H1 (cell line): Measurements from ENCODE around the gene OSBPL3. TPM values are rescaled to one million over a fixed set of nuclear protein-coding genes. Genes with fewer than 3 reads are reported as not detected.

ENCODE experiments used
- CTCF ChIA-PET: fragments of 300-600 bp; sonication (Branson Sonifier 250); formaldehyde crosslinking; loops from one replicate; lab custom pipeline; 2021; ENCODE audit not compliant: partially characterized antibody; lab: Charles Lee
- POLR2A ChIA-PET: fragments of 300-600 bp; sonication (Branson Sonifier 250); formaldehyde crosslinking; loops from one replicate; lab custom pipeline; 2021; ENCODE audit warnings: inconsistent platforms; ENCODE audit not compliant: partially characterized antibody; lab: Charles Lee
- DNase-seq, 2 experiments: peaks; one replicate each; pipeline versions ENCODE4 v3.0.0 to v3.0.0-alpha.2; 2010 to 2022; ENCODE audit warnings: low spot score in 2 of 2, low read depth in 1 of 2, mixed read lengths in 1 of 2
- FAIRE-seq: peaks from 2 replicates; lab custom pipeline; 2011; peaks lifted over from hg19 to GRCh38; lab: Jason Lieb, UNC
- H2AFZ ChIP-seq: 2 replicates; pipeline ENCODE4 v1.8.1; 2012; ENCODE audit warnings: low read length, inconsistent platforms
- H2AK5ac ChIP-seq: 2 replicates; pipeline ENCODE4 v1.6.1; 2013; ENCODE audit warnings: low read depth, low read length
- H2BK120ac ChIP-seq: replicated peaks from 2 replicates; pipeline ENCODE3; 2013; ENCODE audit warnings: low read depth, low read length, inconsistent platforms
- H2BK12ac ChIP-seq: 2 replicates; pipeline ENCODE4 v1.6.1; 2013; ENCODE audit warnings: low read depth, low read length
- H2BK15ac ChIP-seq: 2 replicates; pipeline ENCODE4 v1.6.1; 2013; ENCODE audit warnings: low read length
- H2BK20ac ChIP-seq: 2 replicates; pipeline ENCODE4 v1.6.1; 2013; ENCODE audit warnings: low read length
- H2BK5ac ChIP-seq: 2 replicates; pipeline ENCODE4 v1.6.1; 2013; ENCODE audit warnings: low read depth, low read length
- H3K14ac ChIP-seq: 2 replicates; pipeline ENCODE4 v1.6.1; 2013; ENCODE audit warnings: inconsistent platforms; ENCODE audit not compliant: insufficient read length
- H3K18ac ChIP-seq: 2 replicates; pipeline ENCODE4 v1.6.1; 2013; ENCODE audit warnings: low read length; ENCODE audit errors: extremely low read depth
- H3K23ac ChIP-seq: 2 replicates; pipeline ENCODE4 v1.6.1; 2013; ENCODE audit warnings: inconsistent platforms; ENCODE audit not compliant: insufficient read length
- H3K23me2 ChIP-seq: 2 replicates; pipeline ENCODE4 v1.6.1; 2013; ENCODE audit warnings: low read depth, low read length
- H3K27ac ChIP-seq: 2 replicates; pipeline ENCODE4 v1.6.1; 2011; ENCODE audit warnings: low read depth, low read length, inconsistent platforms
- H3K27me3 ChIP-seq, 4 experiments: replicated peaks in 1 of 4; 1 replicate in 1 of 4; 2 replicates in 3 of 4; pipeline versions ENCODE4 v1.6.1 to v1.8.1; 2011 to 2013; ENCODE audit warnings: low read length in 3 of 4, mild to moderate bottlenecking in 3 of 4, inconsistent platforms in 2 of 4, mixed read lengths in 2 of 4, moderate library complexity in 1 of 4; ENCODE audit not compliant: control insufficient read depth in 3 of 4, insufficient read depth in 3 of 4; ENCODE audit errors: extremely low read depth in 1 of 4
- H3K36me3 ChIP-seq, 4 experiments: 2 replicates each; pipeline versions ENCODE4 v1.6.1 to v1.8.1; 2011 to 2013; ENCODE audit warnings: mild to moderate bottlenecking in 4 of 4, low read length in 3 of 4, moderate library complexity in 2 of 4, control low read depth in 1 of 4, inconsistent platforms in 1 of 4; ENCODE audit not compliant: insufficient read depth in 4 of 4, control insufficient read depth in 2 of 4
- H3K4ac ChIP-seq: replicated peaks from 2 replicates; pipeline ENCODE3; 2013; ENCODE audit warnings: low read length, low read depth, mixed read lengths, inconsistent platforms; ENCODE audit not compliant: insufficient read length
- H3K4me1 ChIP-seq, 4 experiments: replicated peaks in 1 of 4; 1 replicate in 1 of 4; 2 replicates in 3 of 4; pipeline versions ENCODE4 v1.6.1 to v1.8.1; 2011 to 2013; ENCODE audit warnings: low read length in 3 of 4, inconsistent platforms in 2 of 4, mixed read lengths in 1 of 4; ENCODE audit not compliant: insufficient read depth in 4 of 4, control insufficient read depth in 3 of 4
- H3K4me2 ChIP-seq, 2 experiments: 2 replicates each; pipeline versions ENCODE4 v1.6.1 to v1.8.1; 2011 to 2013; ENCODE audit warnings: low read depth in 2 of 2, low read length in 2 of 2, control low read depth in 1 of 2, inconsistent platforms in 1 of 2, mild to moderate bottlenecking in 1 of 2; ENCODE audit not compliant: insufficient read depth in 1 of 2
- H3K4me3 ChIP-seq, 4 experiments: fragments of 200-600, 300-600 bp in 1 of 4; sonication (generic), shearing (Covaris generic), sonication (Bioruptor Twin) in 1 of 4; 2 replicates each; pipeline versions ENCODE4 v1.5.1 to v1.8.1; 2011 to 2016; ENCODE audit warnings: low read length in 4 of 4, low read depth in 3 of 4, control low read depth in 2 of 4, inconsistent platforms in 2 of 4, mild to moderate bottlenecking in 2 of 4, mixed read lengths in 1 of 4, moderate library complexity in 1 of 4; ENCODE audit not compliant: insufficient read depth in 2 of 4; ENCODE audit errors: extremely low read depth in 1 of 4
- H3K56ac ChIP-seq: replicated peaks from 2 replicates; pipeline ENCODE3; 2013; ENCODE audit warnings: low read depth, mild to moderate bottlenecking, mixed read lengths, low read length, inconsistent platforms; ENCODE audit not compliant: insufficient read length
- H3K79me1 ChIP-seq: 2 replicates; pipeline ENCODE4 v1.6.1; 2013; ENCODE audit warnings: low read depth, low read length, control low read depth
- H3K79me2 ChIP-seq, 2 experiments: 2 replicates each; pipeline versions ENCODE4 v1.6.1 to v1.8.1; 2012 to 2013; ENCODE audit warnings: low read length in 2 of 2, mild to moderate bottlenecking in 2 of 2, inconsistent platforms in 1 of 2; ENCODE audit not compliant: insufficient read depth in 2 of 2, control insufficient read depth in 1 of 2
- H3K9ac ChIP-seq, 4 experiments: replicated peaks in 1 of 4; 1 replicate in 1 of 4; 2 replicates in 3 of 4; pipeline versions ENCODE4 v1.6.1 to v1.8.1; 2011 to 2013; ENCODE audit warnings: low read depth in 3 of 4, low read length in 3 of 4, control low read depth in 2 of 4, mild to moderate bottlenecking in 2 of 4, moderate library complexity in 2 of 4, inconsistent platforms in 1 of 4; ENCODE audit errors: extremely low read depth in 1 of 4
- H3K9me3 ChIP-seq, 2 experiments: 2 replicates each; pipeline versions ENCODE4 v1.6.1 to v1.8.1; 2012 to 2013; ENCODE audit warnings: mild to moderate bottlenecking in 2 of 2, moderate library complexity in 2 of 2, control low read depth in 1 of 2, inconsistent platforms in 1 of 2, low read depth in 1 of 2, low read length in 1 of 2, mixed read lengths in 1 of 2; ENCODE audit not compliant: insufficient read depth in 2 of 2
- H4K20me1 ChIP-seq, 2 experiments: replicated peaks in 1 of 2; 2 replicates each; pipeline versions ENCODE3 to v1.8.1; 2011 to 2013; ENCODE audit warnings: inconsistent platforms in 2 of 2, low read length in 2 of 2, mild to moderate bottlenecking in 1 of 2; ENCODE audit not compliant: insufficient read depth in 2 of 2, control insufficient read depth in 1 of 2
- H4K5ac ChIP-seq: 2 replicates; pipeline ENCODE4 v1.6.1; 2013; ENCODE audit warnings: low read length, low read depth, mixed read lengths, inconsistent platforms; ENCODE audit not compliant: insufficient read length
- H4K8ac ChIP-seq: 2 replicates; pipeline ENCODE4 v1.8.0; 2013; ENCODE audit warnings: mild to moderate bottlenecking, moderate library complexity, low read length, inconsistent platforms; ENCODE audit not compliant: insufficient read depth; ENCODE audit errors: extremely low read depth
- H4K91ac ChIP-seq: replicated peaks from 2 replicates; pipeline ENCODE3; 2013; ENCODE audit warnings: low read length, mixed read lengths, inconsistent platforms; ENCODE audit not compliant: insufficient read length
- WGBS, 2 experiments: shearing (Covaris generic) in 1 of 2; methylation state at CpG; one replicate each; pipeline versions ENCODE4 v1.1.6 to v1.1.7; 2013 to 2015; ENCODE audit warnings: low lambda C conversion rate in 2 of 2, mixed read lengths in 2 of 2, inconsistent platforms in 1 of 2, low coverage in 1 of 2, missing lambda C conversion rate in 1 of 2; ENCODE audit not compliant: insufficient replicate concordance in 2 of 2, insufficient coverage in 1 of 2, insufficient read length in 1 of 2; ENCODE audit errors: extremely low coverage in 1 of 2, missing lambda C conversion rate in 1 of 2; 5-methylcytosine and 5-hydroxymethylcytosine counted together
- polyA plus RNA-seq, 7 experiments: library from polyadenylated mRNA; depleted of rRNA in 3 of 7; stranded (reverse) in 5 of 7; unstranded in 2 of 7; fragments of >200 nt in 5 of 7; fragments of 200-250 nt in 2 of 7; gene quantifications; 1 replicate in 5 of 7; 2 replicates in 1 of 7; 4 replicates in 1 of 7; pipeline versions ENCODE4 v1.2.1 to v1.2.3, GENCODE V29; 2011 to 2013; ENCODE audit warnings: missing spikeins in 2 of 7, mixed read lengths in 2 of 7
- total RNA-seq: library from RNA; stranded (reverse); fragmentation: NEBNext Ultra II Directional; extraction: Animal tissue kit (Norgen Biotek cat#: 25700); gene quantifications from 2 replicates; pipeline ENCODE4 v1.2.1, GENCODE V29; 2021
- TF ChIP-seq, protein P1 (sequence below): IDR thresholded peaks from 2 replicates; pipeline ENCODE4 v1.6.1; 2011; ENCODE audit warnings: low read length, improper control_type of control experiment

Gene OSBPL3
- total and polyA plus RNA-seq, 2 of the 8 experiments (the other 6 are each of a cell fraction or from before 2014, with no cell fraction given): 2.8 to 13.9 TPM

- WGBS, 2 experiments: 88% methylated on average over 5 of the region's 5 CpGs; no CpG with 5 or more reads in 1 of the 2 experiments
- no peak overlapping the region for H3K4me2 ChIP-seq
- H4K91ac ChIP-seq: no peak overlapping the region
- no peak overlapping the region for H3K23ac ChIP-seq
- no peaks in the 10 kb centered on the region for H3K79me2 ChIP-seq
- H3K23me2 ChIP-seq: no peaks in the 10 kb centered on the region
- no peaks in the 10 kb centered on the region for H4K20me1 ChIP-seq
- no peak for DNase-seq
- no peaks in the 10 kb centered on the region for H3K27me3 ChIP-seq
- POLR2A ChIA-PET: no interaction called here
- no peaks in the 10 kb centered on the region for H3K79me1 ChIP-seq
- H3K56ac ChIP-seq: no peak overlapping the region
- H3K9me3 ChIP-seq: no peaks in the 10 kb centered on the region
- no peak overlapping the region for H3K18ac ChIP-seq
- H2AFZ ChIP-seq: no peak overlapping the region
- no peak overlapping the region for H3K14ac ChIP-seq
- CTCF ChIA-PET: interaction anchor here (1.1 to 1.3 kb wide), 3 partner anchors 11 to 251 kb away, joined by 3 to 5 read pairs (median 3); no protein-coding TSS in a partner anchor
- no peak overlapping the region for H2AK5ac ChIP-seq
- H3K27ac ChIP-seq: no peak overlapping the region
- H4K5ac ChIP-seq: no peak overlapping the region
- no peak overlapping the region for H2BK20ac ChIP-seq
- no peak overlapping the region for H2BK120ac ChIP-seq
- no peaks in the 10 kb centered on the region for H3K36me3 ChIP-seq
- no peak overlapping the region for H3K4me3 ChIP-seq
- H3K4me1 ChIP-seq: no peaks in the 10 kb centered on the region
- no peak overlapping the region for H4K8ac ChIP-seq
- H2BK12ac ChIP-seq: no peak overlapping the region
- H2BK5ac ChIP-seq: no peak overlapping the region
- H2BK15ac ChIP-seq: no peak overlapping the region
- no peak for FAIRE-seq
- no peak overlapping the region for H3K9ac ChIP-seq
- H3K4ac ChIP-seq: no peak overlapping the region
- TF ChIP-seq, protein P1, sequence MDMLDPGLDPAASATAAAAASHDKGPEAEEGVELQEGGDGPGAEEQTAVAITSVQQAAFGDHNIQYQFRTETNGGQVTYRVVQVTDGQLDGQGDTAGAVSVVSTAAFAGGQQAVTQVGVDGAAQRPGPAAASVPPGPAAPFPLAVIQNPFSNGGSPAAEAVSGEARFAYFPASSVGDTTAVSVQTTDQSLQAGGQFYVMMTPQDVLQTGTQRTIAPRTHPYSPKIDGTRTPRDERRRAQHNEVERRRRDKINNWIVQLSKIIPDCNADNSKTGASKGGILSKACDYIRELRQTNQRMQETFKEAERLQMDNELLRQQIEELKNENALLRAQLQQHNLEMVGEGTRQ: no peak
These were observed 137.3 kb downstream of the OSBPL3 start for GRCh38 chr7:24842449-24843241.
